Keratinocyte (primary cell): ENCODE data around the gene SLC43A3. TPM values are rescaled to one million over a fixed set of nuclear protein-coding genes. Genes with fewer than 3 reads are reported as not detected.
A peak's percentile ranks its signal among the peaks of the same experiment; 100 is the strongest.

Experiments used
- DNase-seq: peaks from one replicate; pipeline ENCODE4 v3.0.0-alpha.2; 2011; ENCODE audit warnings: low read depth, missing footprints, low spot score
- FAIRE-seq: peaks from 2 replicates; lab custom pipeline; 2011; peaks lifted over from hg19 to GRCh38; lab: Jason Lieb, UNC
- H2AFZ ChIP-seq: 2 replicates; pipeline ENCODE4 v1.6.0; 2012; ENCODE audit warnings: low read length, control low read depth, inconsistent platforms; ENCODE audit not compliant: control insufficient read depth
- H3K27ac ChIP-seq: 2 replicates; pipeline ENCODE4 v1.5.1; 2011; ENCODE audit warnings: low read length; ENCODE audit not compliant: control insufficient read depth, insufficient read depth
- H3K27me3 ChIP-seq: 3 replicates; pipeline ENCODE4 v1.6.0; 2011; ENCODE audit warnings: low read length; ENCODE audit not compliant: control insufficient read depth, insufficient read depth; ENCODE audit errors: extremely low read depth
- H3K36me3 ChIP-seq, 2 experiments: 2 replicates in 1 of 2; 3 replicates in 1 of 2; pipeline ENCODE4 v1.5.1; 2011; ENCODE audit warnings: low read length in 2 of 2, mild to moderate bottlenecking in 1 of 2; ENCODE audit not compliant: control insufficient read depth in 2 of 2, insufficient read depth in 2 of 2; ENCODE audit errors: extremely low read depth in 1 of 2
- H3K4me1 ChIP-seq: 3 replicates; pipeline ENCODE4 v1.5.1; 2011; ENCODE audit warnings: low read length; ENCODE audit not compliant: control insufficient read depth, insufficient read depth; ENCODE audit errors: extremely low read depth
- H3K4me2 ChIP-seq: 3 replicates; pipeline ENCODE4 v1.6.0; 2011; ENCODE audit warnings: low read depth, low read length; ENCODE audit not compliant: control insufficient read depth, insufficient read depth; ENCODE audit errors: extremely low read depth
- H3K4me3 ChIP-seq, 3 experiments: fragments of 200-600 bp in 1 of 3; sonication (generic) in 1 of 3; 2 replicates in 2 of 3; 3 replicates in 1 of 3; pipeline ENCODE4 v1.5.1; 2011 to 2016; ENCODE audit warnings: low read length in 3 of 3, mild to moderate bottlenecking in 3 of 3, control low read depth in 2 of 3, inconsistent platforms in 1 of 3, low read depth in 1 of 3, mixed read lengths in 1 of 3, mixed run types in 1 of 3, moderate library complexity in 1 of 3; ENCODE audit not compliant: control insufficient read depth in 2 of 3, insufficient read depth in 2 of 3; ENCODE audit errors: extremely low read depth in 1 of 3
- H3K79me2 ChIP-seq: 2 replicates; pipeline ENCODE4 v1.6.0; 2012; ENCODE audit warnings: low read length; ENCODE audit not compliant: control insufficient read depth, insufficient read depth
- H3K9ac ChIP-seq: 3 replicates; pipeline ENCODE4 v1.6.0; 2011; ENCODE audit warnings: low read length; ENCODE audit not compliant: control insufficient read depth, insufficient read depth; ENCODE audit errors: extremely low read depth
- H3K9me1 ChIP-seq: 3 replicates; pipeline ENCODE4 v1.6.0; 2011; ENCODE audit warnings: low read length; ENCODE audit not compliant: control insufficient read depth, insufficient read depth; ENCODE audit errors: extremely low read depth
- H3K9me3 ChIP-seq: 2 replicates; pipeline ENCODE4 v1.5.1; 2012; ENCODE audit warnings: low read depth, low read length; ENCODE audit not compliant: control insufficient read depth
- H4K20me1 ChIP-seq: 3 replicates; pipeline ENCODE4 v1.6.0; 2011; ENCODE audit warnings: low read length; ENCODE audit not compliant: control insufficient read depth, insufficient read depth; ENCODE audit errors: extremely low read depth
- EZH2 ChIP-seq: IDR thresholded peaks from one replicate; pipeline ENCODE4 v1.6.1; 2012; ENCODE audit warnings: inconsistent platforms, mild to moderate bottlenecking, low read length, moderate library complexity
- dilution Hi-C: fragments of 300-500 bp; cut with MboI; formaldehyde crosslinking; loops from one replicate; pipeline ENCODE4 v1.7.0; 2020; ENCODE audit warnings: low sequenced_read_pairs; ENCODE audit not compliant: extremely low pct_ligation_motif_present
- polyA plus RNA-seq, 5 experiments: library from polyadenylated mRNA; depleted of rRNA in 3 of 5; stranded (reverse) in 3 of 5; stranded (forward) in 1 of 5; unstranded in 1 of 5; fragments of >200 nt; gene quantifications; 1 replicate in 1 of 5; 2 replicates in 3 of 5; 3 replicates in 1 of 5; pipeline versions ENCODE4 v1.2.1 to v1.2.3, GENCODE V29; 2011 to 2012; ENCODE audit warnings: missing spikeins in 2 of 5, low read depth in 1 of 5, low replicate concordance in 1 of 5
- TF ChIP-seq, protein P1 (sequence below), 3 experiments: IDR thresholded peaks in 1 of 3; conservative IDR thresholded peaks in 1 of 3; optimal IDR thresholded peaks in 1 of 3; 2 replicates in 2 of 3; 3 replicates in 1 of 3; pipeline versions ENCODE3 to v1.5.1; 2011; ENCODE audit warnings: low read length in 3 of 3, mild to moderate bottlenecking in 3 of 3, moderate library complexity in 2 of 3, control low read depth in 1 of 3, inconsistent platforms in 1 of 3; ENCODE audit not compliant: insufficient read depth in 2 of 3; ENCODE audit errors: extremely low read depth in 1 of 3

Gene SLC43A3
- polyA plus RNA-seq, 1 donor (not counting 4 experiments of a cell fraction or from before 2014, with no cell fraction given) = 48.1 TPM

DNA sequence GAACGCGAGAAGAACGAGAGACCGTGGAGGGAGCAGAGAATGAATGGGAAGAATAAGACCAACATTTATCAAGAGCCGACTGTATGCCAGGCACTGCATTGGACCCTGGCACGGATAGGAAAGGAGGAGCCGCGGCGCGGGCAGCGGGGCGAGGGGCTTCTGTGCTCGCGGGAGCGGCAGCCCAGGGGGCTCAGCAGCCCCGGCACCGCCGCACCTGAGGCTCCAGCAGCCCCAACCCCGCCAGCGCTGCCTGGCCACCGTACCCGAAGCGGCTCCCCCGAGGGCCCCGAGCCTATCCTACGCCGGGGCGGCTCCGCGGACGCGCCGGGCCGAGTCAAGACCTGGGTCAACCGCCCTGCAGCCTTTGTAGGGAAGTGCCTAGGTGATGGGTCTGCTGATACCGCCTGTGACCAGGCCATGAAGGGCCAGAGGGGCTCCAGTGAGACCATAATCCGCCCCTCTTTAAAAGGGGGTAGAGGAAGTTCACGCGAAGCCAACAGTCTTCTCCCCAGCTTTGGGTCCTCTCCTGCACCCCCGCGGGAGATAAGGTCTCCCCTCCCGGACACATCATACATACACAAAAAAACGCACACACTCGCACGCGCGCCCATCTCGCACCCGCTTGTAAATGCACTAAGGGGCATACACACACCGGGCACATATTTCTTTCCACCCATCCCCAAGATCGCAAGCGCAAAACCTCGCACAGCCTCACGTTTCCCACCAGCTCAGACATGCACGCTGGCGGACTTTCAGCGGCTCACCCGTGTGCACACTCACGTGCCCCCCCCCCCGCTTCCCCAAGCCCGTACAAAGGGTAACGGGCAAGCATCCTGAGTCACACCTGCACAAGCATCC lies 32.5 kb upstream of the SLC43A3 start:
- Histone ChIP-seq H2AFZ (peak overlapping the region; percentile 76), H3K4me2 (peak overlapping the region; percentile 93), H4K20me1 (no peaks in the 10 kb centered on the region), H3K9me1 (no peaks in the 10 kb centered on the region), H3K4me3 (peak overlapping the region; percentile 7 to 79 (median 70)), H3K27ac (no peak overlapping the region), H3K27me3 (peaks cover 42% of the 10 kb centered on the region), H3K4me1 (peaks cover 20% of the 10 kb centered on the region), H3K9ac (peak overlapping the region; percentile 52), H3K79me2 (no peaks in the 10 kb centered on the region), H3K36me3 (no peaks in the 10 kb centered on the region), H3K9me3 (no peaks in the 10 kb centered on the region)
- dilution Hi-C loops = no loop called here
- DNase-seq = no peak
- no peak for FAIRE-seq
- TF ChIP-seq, protein P1, sequence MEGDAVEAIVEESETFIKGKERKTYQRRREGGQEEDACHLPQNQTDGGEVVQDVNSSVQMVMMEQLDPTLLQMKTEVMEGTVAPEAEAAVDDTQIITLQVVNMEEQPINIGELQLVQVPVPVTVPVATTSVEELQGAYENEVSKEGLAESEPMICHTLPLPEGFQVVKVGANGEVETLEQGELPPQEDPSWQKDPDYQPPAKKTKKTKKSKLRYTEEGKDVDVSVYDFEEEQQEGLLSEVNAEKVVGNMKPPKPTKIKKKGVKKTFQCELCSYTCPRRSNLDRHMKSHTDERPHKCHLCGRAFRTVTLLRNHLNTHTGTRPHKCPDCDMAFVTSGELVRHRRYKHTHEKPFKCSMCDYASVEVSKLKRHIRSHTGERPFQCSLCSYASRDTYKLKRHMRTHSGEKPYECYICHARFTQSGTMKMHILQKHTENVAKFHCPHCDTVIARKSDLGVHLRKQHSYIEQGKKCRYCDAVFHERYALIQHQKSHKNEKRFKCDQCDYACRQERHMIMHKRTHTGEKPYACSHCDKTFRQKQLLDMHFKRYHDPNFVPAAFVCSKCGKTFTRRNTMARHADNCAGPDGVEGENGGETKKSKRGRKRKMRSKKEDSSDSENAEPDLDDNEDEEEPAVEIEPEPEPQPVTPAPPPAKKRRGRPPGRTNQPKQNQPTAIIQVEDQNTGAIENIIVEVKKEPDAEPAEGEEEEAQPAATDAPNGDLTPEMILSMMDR (optimal IDR thresholded peaks at IDR 0.05 in 1 of 3, IDR thresholded peaks at IDR 0.05 in 1 of 3, conservative IDR thresholded peaks at IDR 0.05 in 1 of 3; ENCODE audit: extremely low read depth in 1 of 3, insufficient read depth in 2 of 3, low read length in 3 of 3) = no peak
- peak; percentile 92 for TF ChIP-seq EZH2

DNA sequence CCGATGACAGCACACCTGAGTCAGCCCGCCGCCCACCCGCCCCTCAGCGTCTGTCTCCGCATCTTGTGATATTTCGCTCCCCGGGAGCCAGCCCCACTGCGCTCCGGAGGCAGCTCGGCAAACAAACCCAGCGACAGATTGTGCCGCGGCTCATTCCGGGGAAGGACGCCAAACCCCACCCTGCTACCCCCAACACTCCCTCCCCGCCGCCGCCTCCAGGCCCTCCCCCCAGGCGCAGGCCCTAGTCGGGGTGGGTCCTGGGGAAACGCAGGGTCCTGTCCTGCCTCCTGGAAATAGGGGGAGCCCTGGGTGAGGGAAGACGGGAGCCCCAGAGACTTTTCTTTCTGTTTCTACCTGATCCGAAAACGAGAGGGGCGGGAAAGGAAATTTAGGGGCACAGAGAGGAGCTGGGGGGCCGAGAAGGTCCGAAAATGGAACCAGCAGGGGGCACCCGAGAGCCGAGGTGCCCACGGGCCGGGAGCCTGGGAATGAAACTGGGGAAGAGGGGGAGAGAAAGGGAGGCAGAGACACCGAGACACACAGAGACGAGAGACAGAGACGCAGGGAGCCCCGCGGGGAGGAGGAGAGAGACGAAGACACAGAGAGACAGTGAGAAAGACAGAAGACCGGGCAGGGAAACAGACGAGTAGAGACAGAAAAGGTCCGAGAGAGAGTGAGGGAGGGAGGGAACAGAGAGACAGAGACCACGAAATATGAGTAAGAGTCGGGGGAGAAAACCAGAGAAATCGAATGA lies 31.7 kb upstream of the SLC43A3 start:
- no peaks in the 10 kb centered on the region for H4K20me1 ChIP-seq
- peak overlapping the region; percentile 52 for H3K9ac ChIP-seq
- no peaks in the 10 kb centered on the region for H3K9me1 ChIP-seq
- FAIRE-seq (no peak), DNase-seq (no peak)
- no peak for TF ChIP-seq EZH2
- TF ChIP-seq, protein P1 (optimal IDR thresholded peaks at IDR 0.05 in 1 of 3, IDR thresholded peaks at IDR 0.05 in 1 of 3, conservative IDR thresholded peaks at IDR 0.05 in 1 of 3; ENCODE audit: extremely low read depth in 1 of 3, insufficient read depth in 2 of 3, low read length in 3 of 3) = peak; percentile 65 to 86 (median 76)
- H3K4me1 ChIP-seq = peaks cover 20% of the 10 kb centered on the region
- no peak overlapping the region for H3K27ac ChIP-seq
- peaks cover 42% of the 10 kb centered on the region for H3K27me3 ChIP-seq
- dilution Hi-C loops = no loop called here
- H2AFZ ChIP-seq = peak overlapping the region; percentile 76
- no peaks in the 10 kb centered on the region for H3K9me3 ChIP-seq
- peak overlapping the region; percentile 7 to 79 (median 70) for H3K4me3 ChIP-seq
- H3K36me3 ChIP-seq = no peaks in the 10 kb centered on the region
- H3K4me2 ChIP-seq = peak overlapping the region; percentile 93
- no peaks in the 10 kb centered on the region for H3K79me2 ChIP-seq
